Stimulated activated CD4-positive, alpha-beta T cell treated with anti-CD3 and anti-CD28 coated beads, Interleukin-2, amount 100 ng/mL, for 48 hours (primary cell): ENCODE data around the gene VASN.

Experiments used
- DNase-seq, 2 donors: peaks; one replicate each; pipeline ENCODE4 v3.0.0-alpha.2; 2020

The VASN gene

GRCh38 chr16:4373356-4373908, 1.8 kb downstream of the VASN start:
- no peak for DNase-seq

GRCh38 chr16:4373909-4374742, 2.5 kb downstream of the VASN start:
- no peak for DNase-seq

GRCh38 chr16:4375717-4376116, 4.1 kb downstream of the VASN start:
- DNase-seq: no peak

DNA sequence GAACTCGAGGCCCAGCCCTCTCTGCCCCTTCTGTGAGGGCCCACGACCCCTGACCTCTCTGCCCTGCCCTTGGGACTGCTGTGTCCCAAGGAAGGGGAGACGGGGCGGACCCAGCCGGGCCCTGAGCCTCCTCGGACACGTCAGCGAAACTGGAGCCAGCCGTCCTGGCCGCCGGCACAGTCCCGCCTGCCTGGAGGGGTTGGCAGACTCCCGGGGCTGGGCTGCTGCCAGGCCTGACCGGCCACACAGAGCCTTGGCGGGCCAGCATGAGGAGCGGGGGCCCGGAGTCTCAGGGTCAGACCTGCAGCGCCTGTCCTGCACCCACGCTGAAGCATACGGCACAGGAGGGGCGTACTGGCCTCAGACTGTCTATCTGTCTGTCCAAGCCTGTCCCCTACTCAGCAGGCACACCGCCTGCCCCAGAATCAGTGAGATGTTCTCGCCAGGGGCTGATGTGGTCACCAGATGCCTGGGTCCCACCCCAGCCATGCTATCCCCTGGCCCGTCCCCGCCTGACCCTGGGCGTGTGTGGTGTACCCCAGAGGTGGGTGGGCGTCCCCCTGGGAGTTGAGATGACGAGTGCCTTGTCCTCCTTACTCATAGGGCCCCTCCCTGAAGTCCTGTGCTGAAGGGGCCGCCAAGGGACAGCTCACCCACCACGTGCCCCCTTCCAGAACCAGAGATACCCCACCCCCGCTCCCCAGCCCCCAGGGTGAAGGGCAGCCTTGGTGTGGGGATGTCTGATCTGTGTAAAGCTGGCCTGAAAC, 4.7 kb downstream of the VASN start:
- DNase-seq: no peak

- no peak for DNase-seq
Observed at GRCh38 chr16:4376893-4377572, 5.4 kb downstream of the VASN start.

DNA sequence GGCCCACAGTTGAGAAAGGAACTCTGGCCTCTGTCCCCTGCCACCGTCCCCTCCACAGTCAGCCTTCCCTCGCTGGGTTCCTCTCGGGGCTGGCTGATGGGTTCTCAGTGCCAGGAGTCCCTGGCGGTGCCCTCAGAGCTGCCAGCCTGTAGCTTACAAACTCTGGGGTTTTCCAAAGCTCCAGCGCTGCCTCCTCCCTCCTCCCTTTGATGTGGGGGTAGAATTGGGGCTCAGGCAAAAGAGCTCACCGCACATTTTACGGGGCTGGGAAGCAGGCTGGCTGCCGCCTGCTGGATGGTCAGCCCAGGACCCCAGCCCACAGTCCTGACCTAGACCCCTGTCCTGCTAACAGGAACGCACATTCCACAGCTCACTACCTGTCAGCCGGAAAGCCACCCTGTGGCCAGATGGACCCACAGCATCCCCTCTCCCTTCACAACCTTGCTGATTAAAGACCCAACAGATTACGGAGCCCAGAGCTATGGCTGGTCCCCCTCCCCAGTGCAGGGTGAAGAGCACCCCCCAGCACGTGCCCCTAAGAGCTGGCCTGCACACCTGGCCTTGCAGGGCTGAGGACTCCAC, 6.0 kb downstream of the VASN start:
- DNase-seq: no peak

DNA sequence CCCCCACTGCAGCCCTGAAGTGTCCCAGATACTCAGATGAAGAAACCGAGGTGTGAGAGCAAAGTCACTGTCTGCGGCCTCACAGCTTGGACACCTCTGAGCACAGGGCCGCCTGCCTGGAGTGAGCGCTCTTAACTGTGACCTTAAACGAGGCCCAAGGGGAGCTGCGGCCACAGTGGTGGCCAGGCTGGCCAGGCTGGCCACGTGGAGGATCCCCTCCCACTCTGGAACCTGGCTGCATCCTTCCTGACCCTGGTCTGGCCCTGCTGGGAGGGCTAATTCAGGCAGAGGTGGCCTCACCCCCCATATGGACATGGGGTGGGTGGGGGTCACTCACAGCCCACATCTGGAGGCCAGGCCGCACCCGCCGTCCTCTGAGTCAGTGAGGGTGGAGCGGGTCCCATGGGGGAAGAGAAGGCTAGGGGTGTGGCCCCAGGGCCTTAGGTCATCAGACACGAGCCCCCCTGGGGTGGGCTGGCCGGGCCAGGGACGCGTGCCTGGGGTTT, 6.6 kb downstream of the VASN start:
- DNase-seq: no peak

DNA sequence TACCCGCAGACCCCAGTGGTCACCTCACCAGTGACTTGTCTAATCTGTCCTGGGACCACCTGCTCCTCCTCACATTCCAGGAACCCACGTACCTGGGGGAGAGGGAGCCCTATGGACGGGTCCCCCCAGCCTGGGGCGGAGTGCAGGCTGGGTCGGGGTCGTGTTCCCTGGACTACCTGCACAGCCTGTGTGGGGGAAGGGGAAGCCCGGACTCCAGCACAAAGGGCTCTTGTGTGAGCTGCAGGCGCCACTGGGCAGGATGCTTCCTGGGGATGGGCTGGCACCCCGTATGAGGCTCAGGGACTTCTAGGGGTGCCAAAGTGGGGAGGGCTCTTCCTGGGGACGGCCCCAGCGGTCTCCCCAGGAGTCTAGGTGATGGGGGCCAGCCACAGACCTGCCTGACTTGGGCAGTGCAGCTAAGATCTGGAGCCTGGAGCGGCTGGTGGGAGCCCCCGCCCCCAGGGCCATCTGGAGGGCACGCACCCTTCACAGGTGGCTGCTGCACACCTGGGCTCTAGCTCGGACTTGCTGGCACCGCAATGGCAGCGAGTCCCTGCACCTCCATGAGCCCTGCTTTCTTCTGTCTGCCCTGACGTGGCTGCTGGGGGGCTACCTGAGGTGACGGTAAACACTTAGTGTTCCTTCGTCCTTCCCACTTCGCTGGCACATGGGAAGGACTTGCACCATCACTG, 7.5 kb downstream of the VASN start:
- no peak for DNase-seq

DNA sequence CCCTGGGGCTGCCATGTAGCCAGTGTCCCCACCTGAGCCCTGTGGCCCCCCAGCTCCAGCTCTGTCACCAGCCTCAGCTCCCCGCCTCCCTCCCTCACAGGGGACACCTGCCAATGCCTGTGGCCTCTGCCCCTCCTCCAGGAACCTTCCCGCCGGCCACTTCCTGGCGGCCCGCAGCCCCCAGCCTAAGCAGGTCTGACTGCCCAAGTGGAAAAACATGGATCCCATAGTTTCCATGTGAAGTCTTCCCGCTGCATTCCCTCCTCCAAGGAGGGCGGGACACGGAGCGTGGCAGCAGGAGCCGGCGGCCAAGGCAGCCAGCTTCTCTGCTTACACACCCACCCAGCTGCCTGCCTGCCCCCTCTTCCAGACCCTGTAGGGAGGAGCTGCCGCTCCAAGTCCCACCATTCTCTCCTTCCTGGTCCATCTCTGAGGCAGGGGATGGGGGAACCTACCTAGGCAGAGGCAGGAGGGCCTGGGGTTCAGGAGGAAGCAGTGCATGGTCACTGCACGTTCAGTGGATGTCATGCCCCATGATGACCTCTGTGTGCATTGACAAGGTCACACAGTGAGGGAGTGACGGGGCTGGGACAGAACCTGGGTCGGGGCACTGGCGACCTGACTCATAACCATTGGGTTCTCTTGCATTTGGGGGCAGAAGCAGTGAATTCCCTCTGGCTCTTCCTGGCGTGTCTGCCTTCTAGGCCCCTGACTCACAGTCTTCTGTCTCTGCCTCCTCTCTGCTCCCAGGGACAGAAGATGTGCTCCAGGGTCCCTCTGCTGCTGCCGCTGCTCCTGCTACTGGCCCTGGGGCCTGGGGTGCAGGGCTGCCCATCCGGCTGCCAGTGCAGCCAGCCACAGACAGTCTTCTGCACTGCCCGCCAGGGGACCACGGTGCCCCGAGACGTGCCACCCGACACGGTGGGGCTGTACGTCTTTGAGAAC, 8.7 kb downstream of the VASN start:
- no peak for DNase-seq

DNA sequence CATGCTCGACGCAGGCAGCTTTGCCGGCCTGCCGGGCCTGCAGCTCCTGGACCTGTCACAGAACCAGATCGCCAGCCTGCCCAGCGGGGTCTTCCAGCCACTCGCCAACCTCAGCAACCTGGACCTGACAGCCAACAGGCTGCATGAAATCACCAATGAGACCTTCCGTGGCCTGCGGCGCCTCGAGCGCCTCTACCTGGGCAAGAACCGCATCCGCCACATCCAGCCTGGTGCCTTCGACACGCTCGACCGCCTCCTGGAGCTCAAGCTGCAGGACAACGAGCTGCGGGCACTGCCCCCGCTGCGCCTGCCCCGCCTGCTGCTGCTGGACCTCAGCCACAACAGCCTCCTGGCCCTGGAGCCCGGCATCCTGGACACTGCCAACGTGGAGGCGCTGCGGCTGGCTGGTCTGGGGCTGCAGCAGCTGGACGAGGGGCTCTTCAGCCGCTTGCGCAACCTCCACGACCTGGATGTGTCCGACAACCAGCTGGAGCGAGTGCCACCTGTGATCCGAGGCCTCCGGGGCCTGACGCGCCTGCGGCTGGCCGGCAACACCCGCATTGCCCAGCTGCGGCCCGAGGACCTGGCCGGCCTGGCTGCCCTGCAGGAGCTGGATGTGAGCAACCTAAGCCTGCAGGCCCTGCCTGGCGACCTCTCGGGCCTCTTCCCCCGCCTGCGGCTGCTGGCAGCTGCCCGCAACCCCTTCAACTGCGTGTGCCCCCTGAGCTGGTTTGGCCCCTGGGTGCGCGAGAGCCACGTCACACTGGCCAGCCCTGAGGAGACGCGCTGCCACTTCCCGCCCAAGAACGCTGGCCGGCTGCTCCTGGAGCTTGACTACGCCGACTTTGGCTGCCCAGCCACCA, 9.7 kb downstream of the VASN start:
- DNase-seq: no peak

GRCh38 chr16:4381935-4382794, 10.5 kb downstream of the VASN start:
- DNase-seq: no peak

- no peak for DNase-seq
Observed at GRCh38 chr16:4382795-4383357, 11.2 kb downstream of the VASN start.

- no peak for DNase-seq
Observed at GRCh38 chr16:4383591-4384444, 12.2 kb downstream of the VASN start.

DNA sequence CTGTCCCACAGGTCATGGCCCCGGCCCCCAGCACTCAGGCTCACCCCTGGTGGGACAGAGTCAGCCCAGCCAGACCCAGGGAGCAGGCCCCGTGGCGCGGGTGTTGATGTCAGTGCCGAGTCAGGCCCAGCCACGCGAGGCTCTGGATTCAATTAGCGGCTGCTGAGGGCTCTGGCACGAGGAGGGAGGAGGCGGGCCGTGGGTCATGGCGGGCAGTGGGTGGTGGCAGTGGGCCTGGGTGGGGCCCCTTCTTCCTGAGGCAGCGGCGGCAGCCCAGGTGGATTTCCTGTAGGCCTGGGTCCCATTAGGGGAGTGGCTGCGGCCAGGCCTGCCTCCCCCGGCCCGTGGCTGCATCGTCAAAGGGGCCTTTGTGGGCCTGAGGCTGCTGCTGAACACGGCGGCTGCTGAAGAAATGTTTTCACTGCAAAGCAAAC, 12.9 kb downstream of the VASN start:
- DNase-seq: no peak

DNA sequence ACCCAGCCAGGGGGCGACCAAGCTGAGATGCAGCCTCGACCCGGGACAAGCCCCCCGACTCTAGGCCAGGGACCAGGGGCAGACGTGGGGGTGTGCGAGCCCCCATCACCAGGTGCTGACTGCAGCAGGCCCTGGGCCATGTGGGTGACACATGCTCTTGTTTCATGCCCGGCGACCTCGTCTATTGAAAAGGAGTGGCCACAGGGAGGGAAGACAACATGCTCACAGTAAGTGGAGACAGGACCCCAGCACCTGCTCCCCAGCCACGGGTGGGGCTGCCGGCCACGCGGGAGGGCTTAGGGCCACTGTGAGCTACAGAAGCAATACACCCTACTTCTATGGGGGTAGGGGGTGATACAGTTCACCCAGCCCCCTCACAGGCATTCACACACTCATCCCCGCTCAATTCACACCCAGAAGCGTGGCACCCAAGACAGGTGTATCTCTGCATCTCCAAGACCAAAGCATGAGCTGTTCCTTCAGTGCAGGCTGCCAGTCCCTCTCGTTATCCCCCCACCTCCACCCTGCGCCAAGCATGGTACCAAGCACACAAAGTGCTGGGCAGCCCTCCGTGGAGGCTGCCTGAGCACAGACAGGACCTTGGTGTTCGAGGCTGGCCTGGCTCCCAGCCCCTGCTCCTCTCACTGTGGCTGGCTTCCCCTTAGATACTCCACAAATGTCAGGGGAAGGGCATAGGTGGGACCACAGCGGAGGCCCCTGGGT, 13.6 kb downstream of the VASN start:
- DNase-seq: no peak

- no peak for DNase-seq
Observed at GRCh38 chr16:4385789-4386450, 14.3 kb downstream of the VASN start.
